ENCODE results near the gene CELF6.
A peak's percentile ranks its signal among the peaks of the same experiment; 100 is the strongest.
"Not testable (repeated sequence)": the region's sequence is repeated elsewhere in the genome, so short reads cannot be mapped to it uniquely, and the experiment has no call there.

Gene CELF6

DNA sequence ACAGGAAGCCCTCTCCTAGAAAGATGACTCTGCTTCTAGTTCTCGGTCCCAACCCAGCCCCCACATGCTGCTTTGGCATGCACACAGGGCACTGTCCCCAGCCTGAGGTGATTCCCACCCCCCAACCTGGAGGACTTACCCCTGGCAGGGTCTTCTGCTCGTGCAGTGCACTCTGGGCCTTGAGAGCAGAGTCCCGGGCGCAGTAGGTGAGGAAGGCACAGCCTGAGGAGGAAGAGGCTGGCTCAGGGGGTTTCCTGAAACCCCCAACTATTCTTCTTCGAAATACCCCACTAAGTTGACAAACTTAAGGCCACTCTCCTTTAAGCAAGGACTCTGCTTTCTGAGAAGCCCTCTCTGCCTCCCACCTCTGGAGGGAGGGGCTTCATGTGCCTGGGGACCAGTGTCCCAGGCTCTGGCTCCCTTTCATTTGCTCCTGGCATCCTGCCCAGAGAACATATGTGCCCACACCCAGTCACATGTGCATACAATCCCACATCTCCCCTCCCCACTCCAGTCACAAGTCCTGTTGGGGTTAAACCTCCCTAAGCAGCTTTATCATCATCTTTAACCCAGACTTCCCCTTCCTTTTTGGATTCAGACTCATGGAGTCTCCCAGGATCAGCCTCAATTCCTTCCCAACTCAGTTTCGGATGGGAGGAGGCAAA is 4.1 kb downstream of the CELF6 start:
- DNase-seq (ENCODE audit: low read depth) = no peak

- DNase-seq (ENCODE audit: low read depth) = no peak
These were observed 6.1 kb downstream of the CELF6 start for GRCh38 chr15:72313881-72314280.

- no peak for DNase-seq (ENCODE audit: low read depth)
These were observed 6.5 kb downstream of the CELF6 start for GRCh38 chr15:72313448-72313840.

GRCh38 chr15:72312605-72313447 is 7.1 kb downstream of the CELF6 start:
- DNase-seq (ENCODE audit: low read depth) = peak; percentile 47

DNA sequence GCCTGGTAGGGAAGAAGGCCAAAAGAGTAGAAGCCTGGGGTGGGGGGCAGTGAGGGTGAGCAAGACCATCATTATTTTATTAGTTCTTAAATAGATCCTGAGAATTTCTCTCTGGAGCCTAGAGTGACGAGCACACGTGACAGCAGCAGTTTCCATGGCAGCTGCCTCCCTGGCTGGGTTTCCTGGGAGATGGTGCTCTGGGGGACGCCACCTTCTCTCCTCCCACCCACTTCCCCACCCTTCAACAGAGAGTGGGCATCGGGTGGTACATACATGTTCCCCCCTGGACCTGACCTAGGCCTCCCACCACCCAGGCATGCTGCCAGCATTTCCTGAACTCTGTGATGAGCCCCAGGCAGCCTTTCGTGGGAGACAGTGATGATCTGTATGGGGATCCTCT is 12.9 kb downstream of the CELF6 start:
- no peak for DNase-seq (ENCODE audit: low read depth)

- no peak for DNase-seq (ENCODE audit: low read depth)
These were observed 13.7 kb downstream of the CELF6 start for GRCh38 chr15:72306211-72306785.

DNA sequence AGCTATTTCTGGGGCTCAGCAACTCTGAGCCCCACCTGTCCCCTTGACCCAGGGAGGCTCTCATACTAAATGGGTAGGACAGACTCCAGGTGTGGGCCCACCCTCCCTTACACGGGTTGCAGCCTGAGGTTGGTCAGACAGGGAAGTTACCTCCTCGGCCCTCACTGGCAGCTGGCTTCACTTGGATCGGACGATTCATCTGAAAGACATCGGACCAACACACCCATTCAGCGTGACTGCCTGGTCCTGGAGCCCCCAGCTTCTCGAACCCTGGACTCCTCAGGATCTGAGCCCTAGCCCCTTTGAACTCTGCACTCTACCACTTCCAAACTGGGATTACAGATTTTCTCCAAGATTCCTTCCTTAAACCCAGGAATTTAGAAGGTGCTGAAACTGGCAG is 15.4 kb downstream of the CELF6 start:
- DNase-seq (ENCODE audit: low read depth) = no peak

DNA sequence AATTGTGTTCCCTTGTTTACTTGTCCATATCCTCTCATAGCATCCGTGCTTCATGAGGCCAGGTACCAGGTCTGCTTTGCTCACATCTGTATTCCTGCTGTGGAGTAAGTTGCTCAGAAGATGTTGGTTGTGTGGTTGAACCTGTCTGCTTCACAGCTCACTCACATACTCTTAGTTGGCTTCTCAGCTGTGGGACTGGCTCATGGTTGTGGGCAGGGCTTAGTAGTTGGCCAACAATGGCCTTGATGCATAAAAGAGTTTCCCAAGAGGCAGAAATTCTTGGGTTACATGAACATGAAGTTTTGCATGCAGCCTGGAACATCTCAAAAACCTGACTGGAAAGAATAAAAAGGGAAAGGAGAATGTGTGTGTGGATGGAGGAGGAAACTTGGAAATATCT is 17.0 kb downstream of the CELF6 start:
- DNase-seq (ENCODE audit: low read depth) = no peak

DNA sequence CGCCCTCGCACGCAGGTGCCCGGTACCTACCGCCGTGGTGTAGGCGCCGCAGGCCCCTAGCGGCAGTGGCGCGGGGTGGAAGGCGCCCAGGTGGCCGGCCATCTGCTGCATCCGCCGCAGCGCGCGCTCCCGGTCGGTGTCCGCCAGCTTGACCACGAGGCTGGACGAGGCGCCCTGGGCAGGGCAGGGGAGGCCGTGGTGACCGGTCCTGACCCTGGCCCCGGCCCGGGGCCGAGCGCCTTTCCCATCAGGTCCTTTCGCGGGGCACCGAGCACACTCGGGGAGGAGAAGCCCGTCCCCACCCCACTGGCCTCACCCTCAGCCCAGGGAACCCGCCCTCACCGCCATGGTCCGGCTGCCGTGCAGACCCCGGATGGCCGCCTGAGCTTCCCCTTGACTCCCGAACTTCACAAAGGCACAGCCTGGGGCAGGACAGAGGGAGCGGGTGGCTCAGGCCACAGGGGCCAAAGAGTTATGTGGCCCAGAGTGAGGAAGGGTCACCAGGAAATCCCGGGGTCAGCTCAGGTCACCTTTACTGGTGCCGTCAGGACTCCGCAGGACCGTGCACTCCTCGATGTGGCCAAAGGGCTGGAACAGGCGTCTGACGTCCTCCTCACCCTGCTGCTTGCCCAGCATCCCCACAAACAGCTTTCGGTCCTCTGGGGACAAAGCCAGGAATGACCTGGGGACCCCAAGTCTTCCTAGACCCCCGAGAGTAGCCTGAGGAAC is 30.2 kb downstream of the CELF6 start:
- DNase-seq (ENCODE audit: low read depth) = no peak

GRCh38 chr15:72288796-72289596 is 31.0 kb downstream of the CELF6 start:
- no peak for DNase-seq (ENCODE audit: low read depth)

DNA sequence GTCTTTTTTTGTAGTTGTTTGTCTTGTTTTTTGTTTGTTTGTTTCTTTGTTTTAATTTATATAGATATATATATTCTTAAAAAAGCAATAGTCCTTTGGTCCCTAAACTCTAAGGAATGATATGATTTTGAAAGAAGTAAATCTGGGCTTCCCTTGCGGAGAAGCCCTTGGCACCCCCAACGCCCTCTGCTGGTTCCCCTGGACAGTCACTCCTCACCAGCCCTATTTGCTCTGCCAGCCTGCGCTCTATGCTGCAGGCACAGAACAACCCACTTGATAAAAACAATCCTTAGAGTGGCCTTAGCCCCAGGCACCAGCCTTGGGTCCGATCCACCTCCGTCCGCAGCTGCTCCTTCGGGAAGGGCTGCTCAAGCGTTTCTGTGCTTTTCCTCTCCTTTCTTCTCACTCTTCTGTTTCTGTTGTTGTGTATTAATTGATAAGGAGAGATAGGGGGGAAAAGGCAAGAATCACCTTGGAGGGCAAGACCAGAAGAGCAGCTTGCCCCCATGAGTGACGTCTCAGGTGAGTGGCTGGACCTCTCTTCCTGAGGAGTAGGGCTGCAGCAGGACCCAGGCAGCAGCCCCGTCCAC is 33.9 kb downstream of the CELF6 start:
- DNase-seq (ENCODE audit: low read depth) = no peak

DNA sequence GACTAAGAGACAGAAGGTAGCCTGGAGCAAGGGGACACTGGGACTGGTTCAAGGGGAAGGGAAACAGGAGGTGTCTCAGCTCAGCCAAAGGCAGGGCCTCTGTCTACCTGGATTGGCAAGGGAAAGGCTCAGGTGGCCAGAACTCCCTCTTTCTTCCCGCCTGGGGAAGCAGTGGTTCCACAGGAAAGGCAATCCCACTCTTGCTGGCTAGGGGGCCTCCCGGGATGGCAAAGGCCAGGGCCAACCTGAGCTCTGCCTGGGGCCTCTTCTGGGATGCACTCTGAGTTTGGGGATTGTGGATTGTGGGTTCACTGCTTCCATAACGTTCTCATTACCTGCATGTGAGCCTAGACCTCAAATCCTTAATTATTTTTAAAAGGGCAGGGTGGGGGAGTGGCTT is 34.6 kb downstream of the CELF6 start:
- no peak for DNase-seq (ENCODE audit: low read depth)

DNA sequence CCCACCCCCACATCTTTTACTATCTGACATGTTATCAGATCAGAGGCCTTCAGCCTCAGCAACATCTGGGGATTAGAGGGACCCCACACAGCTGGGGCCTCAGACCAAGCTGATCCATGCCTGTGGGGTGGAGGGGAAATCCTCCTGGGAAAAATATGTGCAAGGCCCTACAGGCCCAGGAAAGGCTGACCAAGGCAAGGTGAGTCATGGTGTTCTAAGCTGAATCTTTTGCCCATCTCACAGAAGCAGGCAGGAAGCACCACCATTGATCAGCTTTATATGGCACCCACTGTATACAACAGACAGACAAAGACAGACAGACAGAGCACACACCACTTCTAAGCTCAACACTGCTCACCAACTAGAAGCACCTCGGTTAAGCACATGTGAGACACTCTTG is 35.2 kb downstream of the CELF6 start:
- no peak for DNase-seq (ENCODE audit: low read depth)

DNA sequence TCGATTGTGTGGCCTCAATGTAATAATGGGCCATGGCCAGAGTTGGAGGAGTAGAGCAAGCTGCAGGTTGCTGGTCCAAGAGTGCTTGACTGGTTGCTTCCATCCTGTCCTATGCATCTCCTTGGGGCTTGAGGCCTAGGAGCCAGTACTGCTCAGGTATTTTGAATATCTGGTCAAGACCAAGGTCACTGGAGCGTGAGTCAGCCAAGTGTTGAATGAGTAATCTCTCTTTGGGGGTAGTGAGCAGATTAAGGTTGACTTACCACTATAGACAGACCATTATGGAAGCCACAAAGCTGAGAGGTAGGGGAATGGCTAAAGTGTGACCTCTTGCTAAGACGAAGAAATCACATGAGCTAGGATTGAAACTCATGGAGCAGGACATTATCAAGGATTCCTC is 38.2 kb downstream of the CELF6 start:
- no peak for DNase-seq (ENCODE audit: low read depth)

- no peak for DNase-seq (ENCODE audit: low read depth)
These were observed 39.2 kb downstream of the CELF6 start for GRCh38 chr15:72280751-72281150.

GRCh38 chr15:72278737-72279136 is 41.2 kb downstream of the CELF6 start:
- DNase-seq (ENCODE audit: low read depth) = no peak

GRCh38 chr15:72276326-72276700 is 43.6 kb downstream of the CELF6 start:
- no peak for DNase-seq (ENCODE audit: low read depth)

- not testable (repeated sequence) for DNase-seq (ENCODE audit: low read depth)
These were observed 44.2 kb downstream of the CELF6 start for GRCh38 chr15:72275635-72276325.

- no peak for DNase-seq (ENCODE audit: low read depth)
These were observed 47.0 kb downstream of the CELF6 start for GRCh38 chr15:72272997-72273352.

DNA sequence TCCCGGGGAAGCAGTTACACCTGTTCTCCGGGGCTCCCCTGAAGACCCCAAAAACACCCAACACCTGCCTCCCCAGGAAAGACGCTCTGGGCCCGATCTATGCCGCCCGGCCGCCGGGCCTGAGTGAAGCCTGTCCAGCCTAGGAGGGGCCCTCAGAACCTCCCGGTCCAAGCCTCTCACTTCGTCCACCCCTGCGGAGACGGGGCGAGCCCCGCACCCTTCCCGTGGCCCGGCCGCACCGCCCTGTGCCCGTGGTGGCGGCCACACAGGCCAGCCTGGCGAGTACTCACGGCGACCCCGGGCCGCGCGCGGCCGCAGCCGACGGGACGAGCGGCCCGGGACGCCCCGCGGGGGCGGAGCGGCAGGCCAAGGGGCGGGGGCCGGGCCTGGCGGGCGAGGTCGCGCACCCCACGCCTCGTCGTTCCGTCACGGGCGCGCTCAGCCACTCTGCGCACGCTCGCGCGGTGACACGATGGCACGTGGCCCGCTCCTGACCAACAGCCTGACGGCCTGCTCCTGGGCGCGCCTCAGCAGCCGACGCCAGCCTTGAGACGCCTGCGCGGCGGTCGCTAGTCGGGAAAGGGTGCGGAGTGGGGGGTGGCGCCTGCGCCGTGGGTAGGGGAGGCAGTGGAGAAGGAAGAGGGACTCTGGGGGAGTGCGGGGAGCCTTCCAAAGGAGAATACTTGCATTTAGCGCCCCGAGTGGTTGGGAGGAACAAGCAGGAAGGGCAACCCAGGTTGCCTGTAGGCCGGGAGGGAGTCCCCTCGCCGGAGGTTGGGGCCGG is 47.6 kb downstream of the CELF6 start, which contains the start of gene PARP6:
Gene PARP6 (minus strand): TSS at position 342 of the 784 bp plus-strand sequence. CDS start 5,077 bp downstream, outside the sequence.
- DNase-seq (ENCODE audit: low read depth) = peak; percentile 96
